NCI-H2171 (cell line): ENCODE results near the gene GBGT1.
A peak's percentile ranks its signal among the peaks of the same experiment; 100 is the strongest.

Source experiments
- DNase-seq: peaks from one replicate; lab custom pipeline; 2025; lab: John Stamatoyannopoulos, UW

Gene GBGT1

GRCh38 chr9:133113949-133114885 lies 49.5 kb downstream of the GBGT1 start:
- peak; percentile 82 for DNase-seq

DNA sequence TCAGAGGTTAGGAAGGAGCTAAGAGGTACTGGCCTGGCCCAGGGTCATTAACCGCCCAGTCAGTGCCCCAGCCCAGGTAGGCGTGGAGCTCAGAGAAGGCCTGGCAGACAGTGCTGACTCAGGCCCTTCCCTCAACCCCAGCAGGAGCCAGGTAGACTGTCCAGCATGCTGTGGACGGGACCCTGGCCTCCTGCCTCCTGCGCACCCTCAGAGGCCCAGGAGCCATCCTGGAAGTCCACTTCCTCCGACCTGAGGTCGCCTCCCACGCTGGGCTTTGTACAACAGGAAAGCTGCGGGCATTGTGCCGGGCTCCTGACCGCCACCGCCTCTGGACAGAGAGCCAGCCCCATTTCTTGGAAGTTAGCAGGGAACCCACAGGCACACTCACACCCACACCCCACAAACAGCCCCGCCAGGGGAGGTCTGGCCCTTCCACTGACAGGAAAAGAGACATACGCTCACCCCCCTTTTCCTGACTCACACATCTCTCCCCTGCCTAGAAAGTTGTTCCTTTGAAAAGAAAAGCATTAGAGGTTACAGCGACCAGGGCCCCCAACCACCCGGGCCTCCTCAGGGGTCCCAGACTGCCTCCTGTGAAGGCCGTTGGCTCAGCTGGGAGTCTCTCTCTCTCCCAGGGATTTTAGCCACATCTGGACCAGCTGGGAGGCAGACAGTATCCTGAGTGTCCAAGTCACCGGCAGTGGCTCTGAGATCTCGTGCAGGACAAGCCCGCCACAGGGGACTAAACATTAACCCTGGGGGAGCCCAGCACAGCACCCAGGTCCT lies 50.4 kb downstream of the GBGT1 start:
- DNase-seq: no peak

GRCh38 chr9:133112663-133113026 lies 51.1 kb downstream of the GBGT1 start:
- no peak for DNase-seq

GRCh38 chr9:133111808-133112662 lies 51.7 kb downstream of the GBGT1 start:
- DNase-seq: no peak

- DNase-seq: no peak
Measured at GRCh38 chr9:133109931-133110650, 53.6 kb downstream of the GBGT1 start.

GRCh38 chr9:133108794-133109641 lies 54.7 kb downstream of the GBGT1 start:
- no peak for DNase-seq

DNA sequence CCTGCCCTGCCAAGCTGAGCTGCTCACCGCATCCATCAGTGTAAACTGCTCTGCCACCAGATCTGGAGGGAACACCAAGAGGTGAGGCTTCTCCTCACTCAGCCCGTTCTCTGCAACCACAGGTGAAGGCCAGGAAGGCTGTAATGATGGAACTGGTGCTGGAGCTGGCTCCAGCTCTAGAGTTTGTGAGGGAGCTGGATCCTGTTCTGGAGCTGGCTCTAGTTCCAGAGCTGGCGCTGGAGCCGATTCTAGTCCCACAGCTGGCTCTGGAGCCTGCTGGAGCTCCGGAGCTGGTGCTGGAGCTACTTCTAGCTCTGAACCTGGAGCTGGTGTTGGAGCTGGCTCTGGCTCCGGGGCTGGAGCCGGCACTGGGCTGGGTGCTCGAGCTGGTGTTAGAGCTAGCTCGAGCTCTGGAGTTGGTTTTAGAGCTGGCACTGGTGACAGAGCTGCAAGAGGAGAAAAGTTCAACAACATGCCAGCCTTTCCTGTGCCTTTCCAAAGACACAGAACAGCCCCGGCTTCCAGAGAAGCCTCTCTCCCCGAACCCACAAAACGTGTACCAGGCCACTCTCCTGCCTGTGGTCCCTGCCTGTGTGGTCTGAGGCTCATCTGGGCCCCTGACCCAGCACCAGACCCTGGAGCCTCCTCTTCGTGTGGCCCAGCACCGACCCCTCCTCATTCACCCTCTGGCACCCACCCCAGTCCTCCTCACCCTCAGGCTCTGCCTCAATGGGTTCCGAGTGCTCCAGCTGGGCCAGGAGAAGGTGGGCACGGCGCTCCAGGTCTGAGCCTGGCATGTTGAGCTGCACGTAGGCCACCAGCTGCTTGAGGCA lies 55.5 kb downstream of the GBGT1 start:
- DNase-seq: no peak

DNA sequence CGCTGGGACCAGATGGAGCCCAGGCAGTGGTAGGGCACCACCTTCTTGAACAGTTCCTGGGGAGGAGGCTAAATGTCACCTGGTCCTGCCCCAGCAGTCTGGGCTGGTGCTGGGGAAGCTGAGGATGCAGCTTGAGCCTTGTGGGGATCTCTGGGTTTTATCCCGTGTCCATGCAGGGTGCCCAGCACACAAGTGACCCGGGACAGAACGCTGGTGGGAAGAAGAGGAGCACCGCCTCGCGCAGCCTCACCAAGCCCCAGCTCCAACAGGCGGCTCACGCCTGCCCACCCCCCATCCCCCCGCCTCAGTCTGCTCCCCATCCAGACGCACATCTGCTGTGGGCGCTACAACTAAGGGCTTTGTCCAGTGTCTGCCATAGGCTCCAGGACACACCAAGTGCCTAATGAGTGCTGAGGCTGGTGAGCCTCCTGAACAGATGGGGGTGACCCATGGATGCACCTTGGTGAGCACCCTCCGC lies 56.4 kb downstream of the GBGT1 start:
- DNase-seq: no peak

DNA sequence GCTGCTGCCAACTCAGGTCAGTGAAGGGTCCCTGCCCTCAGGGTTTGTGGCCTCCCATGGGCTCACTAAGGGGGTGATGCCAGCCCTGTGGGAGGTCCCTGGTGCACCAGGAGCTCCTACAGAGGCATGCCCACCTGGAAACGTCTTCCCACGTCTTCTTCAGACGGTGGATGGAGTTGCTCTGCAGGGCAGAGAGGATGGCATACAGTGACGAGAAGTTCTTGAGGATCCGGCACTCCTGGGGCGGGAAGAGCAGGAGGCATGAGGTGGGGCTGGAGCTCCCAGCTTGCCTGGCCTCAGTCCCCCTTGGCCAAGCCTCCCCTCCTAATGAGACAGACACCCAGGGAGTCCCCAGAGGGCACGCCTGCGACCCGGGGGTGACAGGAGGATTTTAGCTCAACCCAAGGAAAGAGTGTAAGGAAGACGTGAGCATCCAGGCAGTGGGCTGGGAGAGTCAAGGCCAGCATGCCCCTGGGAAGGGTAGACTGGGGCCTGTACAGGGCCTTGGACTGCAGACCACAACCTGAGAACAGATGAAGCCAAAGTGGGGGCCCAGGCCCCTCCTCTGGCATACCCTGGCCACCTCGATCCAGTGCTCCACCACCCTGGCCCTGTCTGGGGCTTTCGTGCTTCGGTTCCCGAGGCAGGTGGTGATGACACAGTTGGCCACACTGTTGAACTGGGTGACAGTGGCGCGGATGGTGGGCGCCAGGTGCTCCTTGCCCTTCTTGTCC lies 57.0 kb downstream of the GBGT1 start:
- no peak for DNase-seq

GRCh38 chr9:133105461-133105770 lies 58.3 kb downstream of the GBGT1 start:
- no peak for DNase-seq

GRCh38 chr9:133104718-133105460 lies 58.8 kb downstream of the GBGT1 start:
- DNase-seq: no peak

DNA sequence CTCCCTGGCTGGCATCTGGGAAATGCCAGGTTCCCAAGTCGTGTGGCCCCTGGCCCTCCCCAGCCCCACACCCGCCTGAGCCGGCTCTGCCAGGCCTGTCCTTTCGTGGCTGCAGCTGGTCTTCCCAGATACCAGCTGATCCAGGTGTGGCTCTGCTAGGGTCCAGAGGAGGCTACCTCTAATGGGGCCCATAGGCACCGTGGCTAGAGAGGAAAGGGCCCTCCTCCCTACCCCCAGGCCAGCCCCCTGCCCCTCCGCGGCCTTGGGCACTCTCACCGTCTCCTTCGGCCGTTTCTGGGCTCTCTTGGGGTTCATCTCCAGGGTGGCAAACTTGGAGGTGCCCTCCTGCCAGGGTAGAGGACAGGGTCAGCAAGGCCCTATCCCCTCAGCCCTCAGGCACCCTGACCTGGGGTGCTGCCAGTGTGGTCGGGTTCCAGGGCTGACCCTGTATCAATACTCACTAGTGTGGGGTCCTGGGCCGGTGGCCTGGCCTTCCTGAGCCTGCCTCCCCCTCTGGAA lies 59.7 kb downstream of the GBGT1 start:
- no peak for DNase-seq

GRCh38 chr9:133103183-133103986 lies 60.3 kb downstream of the GBGT1 start:
- DNase-seq: no peak
